Astrocyte of the spinal cord (primary cell): ENCODE data around the gene UBA7.

Experiments used
- DNase-seq: peaks from one replicate; pipeline ENCODE4 v3.0.0; 2011; ENCODE audit warnings: low read depth, low spot score
- H3K4me3 ChIP-seq: 2 replicates; pipeline ENCODE4 v1.5.1; 2011; ENCODE audit warnings: low read depth, mild to moderate bottlenecking, low read length, moderate library complexity
- CTCF ChIP-seq: IDR thresholded peaks from 2 replicates; pipeline ENCODE4 v1.5.1; 2012; ENCODE audit warnings: low read depth, mild to moderate bottlenecking, low read length, inconsistent platforms
- in situ Hi-C: cut with HindIII; loops from 2 replicates; pipeline ENCODE4 v1.10.0; 2017; ENCODE audit warnings: low sequenced_read_pairs

Gene UBA7

GRCh38 chr3:49757197-49757596 is 56.6 kb downstream of the UBA7 start:
- no peak for TF ChIP-seq CTCF
- H3K4me3 ChIP-seq, result no peak overlapping the region
- in situ Hi-C loops, result no loop called here
- no peak for DNase-seq

GRCh38 chr3:49756036-49756435 is 57.7 kb downstream of the UBA7 start:
- no peak for DNase-seq
- TF ChIP-seq CTCF, result no peak
- H3K4me3 ChIP-seq, result no peak overlapping the region
- in situ Hi-C loops, result no loop called here
